ENCODE results near the gene JMJD6.
"Not testable (repeated sequence)": the region's sequence is repeated elsewhere in the genome, so short reads cannot be mapped to it uniquely, and the experiment has no call there.

JMJD6 gene

GRCh38 chr17:76726231-76726775 is at the start of gene JMJD6:
Gene JMJD6 (minus strand): TSS chr17:76726606. CDS start chr17:76726475, 131 bp downstream.
- peak; percentile 97 for DNase-seq

GRCh38 chr17:76775021-76775600 is 48.7 kb upstream of the JMJD6 start:
- no peak for DNase-seq

- DNase-seq, result peak; percentile 94
Observed at GRCh38 chr17:76772842-76773525, 46.6 kb upstream of the JMJD6 start.

GRCh38 chr17:76758570-76758969 is 32.2 kb upstream of the JMJD6 start:
- DNase-seq, result no peak

- peak; percentile 20 for DNase-seq
Observed at GRCh38 chr17:76757256-76757655, 30.9 kb upstream of the JMJD6 start.

GRCh38 chr17:76755285-76755684 is 28.9 kb upstream of the JMJD6 start:
- no peak for DNase-seq

- no peak for DNase-seq
Observed at GRCh38 chr17:76753061-76753961, 26.9 kb upstream of the JMJD6 start.

- peak; percentile 34 for DNase-seq
Observed at GRCh38 chr17:76752006-76752405, 25.6 kb upstream of the JMJD6 start.

GRCh38 chr17:76751416-76751993 is 25.1 kb upstream of the JMJD6 start:
- no peak for DNase-seq

GRCh38 chr17:76748657-76749056 is 22.3 kb upstream of the JMJD6 start:
- DNase-seq, result no peak

GRCh38 chr17:76747716-76748363 is 21.4 kb upstream of the JMJD6 start:
- no peak for DNase-seq

- DNase-seq, result peak; percentile 34
Observed at GRCh38 chr17:76745785-76746184, 19.4 kb upstream of the JMJD6 start.

- no peak for DNase-seq
Observed at GRCh38 chr17:76744747-76745146, 18.3 kb upstream of the JMJD6 start.

GRCh38 chr17:76742958-76743357 is 16.6 kb upstream of the JMJD6 start:
- peak; percentile 45 for DNase-seq

GRCh38 chr17:76740329-76741118 is 14.1 kb upstream of the JMJD6 start:
- peak; percentile 25 for DNase-seq

- not testable (repeated sequence) for DNase-seq
Observed at GRCh38 chr17:76739568-76740115, 13.2 kb upstream of the JMJD6 start.

- DNase-seq, result no peak
Observed at GRCh38 chr17:76738468-76738850, 12.1 kb upstream of the JMJD6 start.

- peak; percentile 95 for DNase-seq
Observed at GRCh38 chr17:76737676-76738467, 11.5 kb upstream of the JMJD6 start, which contains the start of gene MFSD11. Gene MFSD11 (plus strand): TSS chr17:76738119. CDS start chr17:76738353, 234 bp downstream.

GRCh38 chr17:76737082-76737675 is 10.8 kb upstream of the JMJD6 start, which contains the start of gene SRSF2:
Gene SRSF2 (minus strand): TSS chr17:76737331. CDS start chr17:76737160, 171 bp downstream.
- peak; percentile 99 for DNase-seq
